Measurements from ENCODE around the gene LHPP.
"Not testable (repeated sequence)": the region's sequence is repeated elsewhere in the genome, so short reads cannot be mapped to it uniquely, and the experiment has no call there.

Gene LHPP

DNA sequence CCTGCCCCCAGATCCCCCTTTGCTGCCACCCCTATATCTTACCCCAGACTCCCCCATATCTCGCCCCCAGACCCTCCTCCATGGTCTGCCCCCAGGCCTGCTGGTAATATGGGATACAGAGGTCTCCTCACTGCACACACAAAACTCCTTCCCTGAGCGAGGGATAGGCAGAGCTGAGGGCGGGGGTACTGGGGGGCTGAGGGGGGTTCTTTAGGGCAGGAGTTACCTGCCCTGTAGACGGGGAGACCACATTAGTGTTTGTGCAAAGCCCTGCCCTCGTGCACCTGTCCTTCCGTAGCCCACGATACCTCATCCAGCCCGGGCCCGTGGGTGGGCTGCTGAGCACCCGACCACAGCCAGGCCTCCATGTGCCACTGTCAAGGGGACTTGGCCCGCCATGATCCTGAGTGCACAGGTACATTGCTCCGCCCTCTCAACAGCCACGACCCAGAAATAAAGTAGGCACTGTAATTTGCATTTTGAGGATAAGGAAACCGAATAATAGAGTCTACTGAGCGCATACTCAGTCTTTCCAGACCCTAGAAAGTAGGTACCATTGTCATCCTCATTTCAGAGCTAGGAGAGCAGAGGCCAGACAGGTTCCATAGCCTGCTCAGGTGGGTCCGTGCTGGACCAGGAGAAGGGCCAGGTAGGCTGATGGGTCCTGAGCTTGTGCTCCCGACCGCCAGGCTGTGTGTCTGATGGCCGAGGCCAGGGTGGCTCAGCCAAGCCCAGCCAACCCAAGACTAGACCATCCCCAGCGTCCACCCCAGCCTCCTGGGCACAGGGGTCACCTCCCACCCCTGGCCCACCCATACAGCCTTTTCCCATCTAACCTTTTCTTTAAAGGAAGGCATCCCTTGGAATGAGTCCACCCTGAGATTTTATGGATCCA is 115.2 kb downstream of the LHPP start:
- no peak for DNase-seq

- DNase-seq, result no peak
Measured at GRCh38 chr10:124577651-124578050, 116.0 kb downstream of the LHPP start.

DNA sequence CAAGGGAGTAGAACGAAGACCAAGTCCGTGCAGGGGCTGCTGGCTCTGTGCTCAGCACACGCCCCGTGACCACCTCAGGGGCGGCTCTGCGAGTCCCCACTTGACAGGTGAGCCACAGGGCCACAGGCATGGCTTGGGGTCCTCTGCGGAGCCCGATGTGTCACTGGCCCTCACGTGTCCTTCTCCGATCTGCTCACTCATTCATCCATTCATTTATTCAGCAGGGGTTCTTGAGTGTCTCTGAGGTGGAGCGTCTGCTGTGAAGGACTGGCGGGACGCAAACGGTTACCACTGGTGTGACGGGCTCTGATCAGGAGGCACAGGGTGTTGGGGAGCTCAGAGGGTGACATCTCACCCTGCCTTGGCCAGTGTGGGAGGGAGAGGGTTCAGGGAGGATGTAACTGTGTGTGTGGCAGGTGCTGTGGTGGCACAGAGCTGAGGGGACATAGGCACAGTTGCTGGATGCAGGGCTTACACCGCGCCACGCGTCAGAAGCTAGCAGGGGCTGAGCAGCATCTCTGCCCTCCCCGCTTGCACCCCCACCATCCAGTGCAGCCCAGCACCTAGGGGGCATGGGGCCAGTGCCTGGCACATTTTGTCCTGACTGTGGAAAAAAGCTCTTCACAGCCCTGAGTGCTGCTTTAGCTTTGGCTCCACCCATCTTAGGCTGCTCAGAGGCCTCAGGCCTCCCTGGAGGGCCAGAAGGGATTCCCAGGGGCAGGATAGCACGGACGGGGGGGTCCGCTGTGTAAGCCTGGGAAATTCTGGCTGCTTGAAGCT is 116.8 kb downstream of the LHPP start:
- DNase-seq, result no peak

DNA sequence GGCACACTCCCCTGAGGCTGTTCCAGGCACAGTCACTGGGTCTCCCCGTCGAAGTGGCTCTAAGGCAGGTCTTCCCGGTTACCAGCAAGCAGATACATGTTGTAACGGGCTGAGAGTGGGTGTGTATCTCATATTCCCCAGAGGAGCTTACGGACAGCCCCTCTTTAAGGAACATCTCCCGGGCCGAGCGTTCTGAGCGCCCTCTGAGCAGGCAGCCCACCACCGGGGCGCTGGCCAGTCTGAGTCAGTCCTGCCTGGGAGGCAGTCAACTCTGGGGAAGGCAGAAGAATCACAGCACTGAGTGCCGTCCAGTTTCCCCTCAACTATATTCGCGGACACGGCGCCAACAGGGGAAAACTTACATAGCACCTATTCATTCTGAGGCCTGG is 117.4 kb downstream of the LHPP start:
- DNase-seq, result no peak

DNA sequence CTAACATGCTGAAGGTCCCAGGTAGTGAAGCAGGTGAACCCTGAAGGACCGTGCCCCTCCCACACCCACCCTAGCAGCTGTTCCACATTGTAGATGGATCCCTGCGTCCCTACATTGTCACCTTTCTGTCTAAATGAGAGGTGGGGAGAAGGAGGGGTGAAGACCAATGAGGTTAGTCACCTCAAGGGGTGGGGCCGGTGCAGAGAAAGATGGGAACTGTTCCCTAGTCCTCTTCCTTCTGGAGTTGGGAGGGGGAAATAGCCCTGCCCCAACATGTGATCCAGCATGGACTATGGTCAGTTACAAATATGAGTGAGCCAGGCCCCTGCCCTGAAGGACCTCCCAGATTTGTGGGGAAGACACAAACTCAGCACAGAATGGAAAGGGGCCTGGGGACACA is 124.5 kb downstream of the LHPP start:
- no peak for DNase-seq

- DNase-seq, result no peak
Measured at GRCh38 chr10:124587811-124588211, 126.2 kb downstream of the LHPP start.

DNA sequence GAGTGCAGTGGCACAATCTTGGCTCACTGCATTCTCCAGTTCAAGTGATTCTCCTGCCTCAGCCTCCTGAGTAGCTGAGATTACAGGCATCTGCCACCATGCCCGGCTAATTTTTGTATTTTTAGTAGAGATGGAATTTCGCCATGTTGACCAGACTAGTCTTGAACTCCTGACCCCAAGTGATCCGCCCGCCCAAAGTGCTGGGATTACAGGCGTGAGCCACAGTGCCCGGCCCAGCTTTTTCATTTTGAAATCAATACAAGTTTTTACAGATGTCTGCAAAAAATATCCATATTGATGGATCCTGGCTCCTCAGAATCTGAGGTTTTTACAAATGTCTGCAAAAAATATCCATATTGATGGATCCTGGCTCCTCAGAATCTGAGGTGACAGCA is 126.7 kb downstream of the LHPP start:
- not testable (repeated sequence) for DNase-seq

- DNase-seq, result peak; percentile 52
Measured at GRCh38 chr10:124588736-124589490, 127.3 kb downstream of the LHPP start.

DNA sequence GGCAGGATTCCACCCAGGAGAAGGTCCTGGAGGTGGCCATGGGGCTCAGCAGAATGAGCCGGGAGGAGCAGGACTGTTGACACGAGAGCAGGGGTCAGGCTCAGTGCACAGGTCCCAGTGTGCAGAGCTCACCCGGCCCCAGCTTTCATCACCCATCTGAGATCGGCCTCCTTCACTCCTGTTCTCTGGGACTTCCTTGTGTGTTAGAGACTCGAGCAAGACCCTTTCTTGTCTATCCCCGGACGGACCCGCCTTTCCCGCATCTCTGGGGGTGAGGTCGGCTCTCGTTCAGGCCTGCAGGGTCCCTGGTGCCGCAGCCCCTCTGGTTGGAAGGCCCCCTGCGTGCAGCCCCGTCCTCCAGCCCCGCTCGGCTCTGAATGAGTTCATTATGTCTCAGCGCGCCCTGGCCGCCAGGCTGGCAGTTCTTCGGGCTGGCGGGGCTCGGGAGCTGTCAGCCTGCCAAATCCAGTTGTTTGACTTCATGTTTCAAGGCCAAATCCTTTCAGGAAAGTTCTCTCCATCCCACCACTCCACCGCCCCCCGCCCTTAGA is 127.9 kb downstream of the LHPP start:
- DNase-seq, result no peak

DNA sequence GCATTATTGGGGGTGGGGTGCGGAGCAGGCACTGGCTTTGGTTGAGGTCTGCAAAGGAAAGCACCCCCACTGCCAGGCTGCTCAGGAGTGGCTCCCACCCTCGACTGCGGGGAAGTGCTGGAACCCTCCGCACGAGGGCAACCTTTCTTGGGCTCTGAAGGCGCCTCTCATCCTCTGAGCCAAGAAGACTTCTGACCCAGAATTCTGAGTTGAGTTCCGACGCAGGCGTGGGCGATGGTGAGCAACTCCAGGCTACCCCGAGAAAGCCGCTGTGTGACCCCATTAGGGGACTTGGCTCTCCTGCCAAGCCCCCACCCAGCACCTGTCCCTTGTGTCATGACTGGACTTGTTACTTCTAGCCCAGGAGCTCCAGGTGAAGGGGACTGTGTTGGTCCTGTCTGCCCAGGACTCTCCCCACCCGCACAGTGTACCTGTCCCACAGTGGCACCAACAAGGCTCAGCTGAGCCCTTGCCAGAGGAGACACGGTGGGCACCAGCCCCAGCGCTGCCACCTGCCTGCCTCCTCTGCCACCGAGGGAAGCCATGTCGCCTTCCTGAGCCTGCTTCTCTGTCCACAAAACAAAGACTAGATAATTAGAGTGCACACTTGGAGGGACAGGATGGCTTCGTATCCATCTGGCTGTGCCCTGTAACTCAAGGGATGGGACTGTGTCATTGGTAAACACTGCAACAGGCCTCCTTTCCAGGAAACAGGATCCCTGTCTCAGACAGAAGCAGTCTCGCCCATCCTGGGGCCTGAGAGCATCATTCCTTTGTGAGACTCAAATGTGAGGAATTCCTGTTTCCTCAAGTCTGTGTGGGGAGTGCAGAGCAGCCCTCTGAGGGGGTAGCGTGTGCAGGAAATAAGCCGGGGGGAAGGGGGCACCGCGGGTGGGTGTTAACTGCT is 128.8 kb downstream of the LHPP start:
- no peak for DNase-seq

DNA sequence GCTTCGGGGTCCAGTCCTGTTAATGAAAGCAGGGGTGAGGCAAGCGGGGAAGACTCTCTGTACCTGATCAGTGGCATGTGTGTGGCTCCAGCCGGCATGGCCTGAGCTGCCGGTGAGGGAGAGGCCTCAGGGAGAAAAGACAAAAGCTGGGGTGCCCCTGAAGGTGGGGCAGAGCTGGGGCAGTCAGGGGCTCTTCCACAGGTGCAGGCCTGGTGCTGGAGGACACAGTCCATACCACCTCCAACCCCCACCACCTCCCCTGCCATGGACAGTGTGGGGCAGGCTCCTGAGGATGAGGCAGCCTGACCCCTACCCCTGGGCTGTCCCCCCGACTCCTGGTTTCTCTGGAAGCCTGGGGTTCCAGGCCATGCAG is 129.5 kb downstream of the LHPP start:
- DNase-seq, result no peak

GRCh38 chr10:124592101-124592500 is 130.5 kb downstream of the LHPP start:
- no peak for DNase-seq

GRCh38 chr10:124592736-124593430 is 131.3 kb downstream of the LHPP start:
- DNase-seq, result no peak

DNA sequence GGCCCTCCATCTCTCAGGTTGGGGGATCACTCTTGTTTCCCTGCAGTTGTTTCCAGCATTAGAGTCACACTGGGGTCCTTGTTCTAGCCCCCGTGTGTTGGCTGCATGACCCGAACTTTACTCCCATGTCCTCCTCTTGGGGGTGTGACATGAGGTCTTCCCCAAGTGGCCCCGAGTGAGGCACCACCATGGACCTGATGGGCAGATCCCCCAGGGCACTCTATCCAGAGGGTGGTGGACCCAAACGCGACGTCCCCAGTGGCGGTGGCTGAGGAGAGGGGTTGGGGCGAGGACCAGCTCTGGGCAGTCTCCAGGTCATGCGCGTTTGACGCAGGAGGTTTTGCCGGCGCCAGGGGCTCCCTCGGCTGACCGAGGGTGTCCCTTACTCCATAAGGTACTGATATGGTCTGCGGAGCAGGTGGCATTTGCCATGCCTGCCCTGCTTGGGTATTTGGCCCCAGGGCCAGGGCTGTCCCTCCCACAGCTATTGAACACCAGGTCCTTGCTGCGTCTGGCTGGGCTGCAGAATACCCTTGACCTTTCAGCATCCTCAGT is 131.9 kb downstream of the LHPP start:
- no peak for DNase-seq

- DNase-seq, result no peak
Measured at GRCh38 chr10:124594240-124594639, 132.6 kb downstream of the LHPP start.

- no peak for DNase-seq
Measured at GRCh38 chr10:124595143-124595883, 133.7 kb downstream of the LHPP start.

DNA sequence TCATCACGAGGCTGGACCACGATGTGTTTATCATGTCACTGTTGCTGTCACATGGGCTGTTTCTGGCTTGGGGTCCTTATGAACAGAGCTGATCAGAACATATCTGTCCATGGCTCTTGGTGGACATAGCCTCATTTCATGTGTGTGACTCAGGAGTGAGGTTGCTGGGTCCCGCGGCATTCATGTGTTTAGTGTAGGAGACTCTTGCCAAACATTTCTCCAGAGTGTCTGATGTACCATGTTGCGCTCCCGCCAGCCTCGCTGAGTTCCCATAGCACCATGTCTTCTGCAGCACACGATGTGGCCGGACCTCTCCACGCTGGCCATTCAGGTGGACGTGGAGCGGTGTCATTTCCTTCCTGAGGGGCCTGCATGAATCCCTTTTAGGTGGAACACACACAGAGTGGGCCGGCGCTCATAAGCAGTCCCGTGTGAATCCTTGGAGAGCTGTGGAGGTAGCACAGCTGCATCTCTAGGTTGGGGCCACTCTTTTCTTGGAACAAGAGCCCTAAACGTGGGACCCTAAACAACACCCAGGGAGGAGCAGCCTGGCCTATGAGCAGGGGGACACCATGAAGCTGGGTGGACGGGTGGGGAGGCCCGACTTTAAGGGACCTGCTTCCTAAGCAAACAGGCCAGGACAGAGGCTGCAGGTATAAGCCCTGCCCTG is 134.6 kb downstream of the LHPP start:
- DNase-seq, result no peak

- DNase-seq, result no peak
Measured at GRCh38 chr10:124596962-124597845, 135.6 kb downstream of the LHPP start.

- DNase-seq, result no peak
Measured at GRCh38 chr10:124597846-124598165, 136.2 kb downstream of the LHPP start.
